ENCODE data around the gene AMOTL1. TPM values are rescaled to one million over a fixed set of nuclear protein-coding genes. Genes with fewer than 3 reads are reported as not detected.

AMOTL1 gene
- total and polyA plus RNA-seq, 2 of the 8 experiments (the other 6 are each of a cell fraction or from before 2014, with no cell fraction given) = 9.0 to 27.6 TPM

DNA sequence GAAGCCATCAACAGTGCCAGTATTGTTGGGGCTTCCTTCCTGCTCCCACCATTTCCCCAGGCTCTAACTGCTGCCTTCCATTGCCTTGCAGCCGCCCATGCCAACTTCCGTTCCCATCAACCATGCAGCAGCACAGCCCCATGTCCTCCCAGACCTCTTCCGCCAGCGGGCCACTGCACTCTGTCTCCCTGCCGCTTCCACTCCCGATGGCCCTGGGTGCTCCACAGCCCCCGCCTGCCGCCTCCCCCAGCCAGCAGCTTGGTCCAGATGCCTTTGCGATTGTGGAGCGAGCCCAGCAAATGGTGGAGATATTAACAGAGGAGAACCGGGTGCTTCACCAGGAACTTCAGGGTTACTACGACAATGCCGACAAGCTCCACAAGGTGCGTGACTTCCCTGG lies 53.3 kb downstream of the AMOTL1 start:
- Histone ChIP-seq H4K8ac (ENCODE audit: extremely low read depth, insufficient read depth, low read length) (no peak overlapping the region), H3K36me3 (ENCODE audit: control insufficient read depth in 2 of 4, insufficient read depth in 4 of 4, low read length in 3 of 4) (peaks cover 0 to 28% (median 3%) of the 10 kb centered on the region in 4 experiments; a peak in 6 of 8 replicates)
- TF ChIP-seq SIN3A (conservative IDR thresholded peaks at IDR 0.05 in 1 of 2, IDR thresholded peaks at IDR 0.05 in 1 of 2; ENCODE audit: low read depth in 1 of 2, low read length in 2 of 2) (no peak), TAF7 (optimal IDR thresholded peaks at IDR 0.05; ENCODE audit: borderline replicate concordance, low read depth, low read length) (no peak), ATF2 (IDR thresholded peaks at IDR 0.05; ENCODE audit: low read length) (no peak), POLR2A (IDR thresholded peaks at IDR 0.05; ENCODE audit: control extremely low read depth in 1 of 2, low read depth in 2 of 2, low read length in 2 of 2) (no peak), KDM1A (IDR thresholded peaks at IDR 0.05; ENCODE audit: borderline replicate concordance, low read length) (no peak), EGR1 (IDR thresholded peaks at IDR 0.05; ENCODE audit: borderline replicate concordance, low read depth, low read length) (no peak), BACH1 (IDR thresholded peaks at IDR 0.05; ENCODE audit: low read length) (no peak), RNF2 (IDR thresholded peaks at IDR 0.05; ENCODE audit: borderline replicate concordance, low read depth, low read length, missing control alignments, poor library complexity, severe bottlenecking) (no peak), SP1 (IDR thresholded peaks at IDR 0.05; ENCODE audit: low read depth, low read length) (no peak), RFX5 (IDR thresholded peaks at IDR 0.05; ENCODE audit: borderline replicate concordance, low read depth, low read length) (no peak)
- TF ChIP-seq, protein P1, sequence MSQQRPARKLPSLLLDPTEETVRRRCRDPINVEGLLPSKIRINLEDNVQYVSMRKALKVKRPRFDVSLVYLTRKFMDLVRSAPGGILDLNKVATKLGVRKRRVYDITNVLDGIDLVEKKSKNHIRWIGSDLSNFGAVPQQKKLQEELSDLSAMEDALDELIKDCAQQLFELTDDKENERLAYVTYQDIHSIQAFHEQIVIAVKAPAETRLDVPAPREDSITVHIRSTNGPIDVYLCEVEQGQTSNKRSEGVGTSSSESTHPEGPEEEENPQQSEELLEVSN (IDR thresholded peaks at IDR 0.05) = no peak

More for the DNA sequence above, 53.3 kb downstream of the AMOTL1 start:
- CTCF ChIA-PET (ENCODE audit: partially characterized antibody) = interaction anchor here (1.0 to 1.5 kb wide), 3 partner anchors 9 to 35 kb away, joined by 3 read pairs; no protein-coding TSS in a partner anchor
- H3K4ac ChIP-seq (replicated peaks; ENCODE audit: insufficient read length, low read depth, low read length) = no peak overlapping the region
- H3K4me3 ChIP-seq (ENCODE audit: extremely low read depth in 1 of 4, insufficient read depth in 2 of 4, low read depth in 3 of 4, low read length in 4 of 4) = no peak overlapping the region
- no peak overlapping the region for H4K91ac ChIP-seq (replicated peaks; ENCODE audit: insufficient read length, low read length)
- WGBS, 2 experiments (ENCODE audit: extremely low coverage in 1 of 2, insufficient coverage in 1 of 2, insufficient read length in 1 of 2, insufficient replicate concordance in 2 of 2, low coverage in 1 of 2, low lambda C conversion rate in 2 of 2, missing lambda C conversion rate in 1 of 2) = 95% methylated on average over 14 of the region's 14 CpGs; no CpG with 5 or more reads in 1 of the 2 experiments
- peaks cover 10 to 11% of the 10 kb centered on the region in 2 experiments for H3K9me3 ChIP-seq (ENCODE audit: insufficient read depth in 2 of 2, low read depth in 1 of 2, low read length in 1 of 2)
- H2BK5ac ChIP-seq (ENCODE audit: low read depth, low read length) = no peak overlapping the region
- H3K4me1 ChIP-seq (replicated peaks in 1 of 4; ENCODE audit: control insufficient read depth in 3 of 4, insufficient read depth in 4 of 4, low read length in 3 of 4) = peaks cover 0 to 5% (median 0%) of the 10 kb centered on the region in 4 experiments; a peak in 2 of 7 replicates
- no peak overlapping the region for H3K9ac ChIP-seq (replicated peaks in 1 of 4; ENCODE audit: extremely low read depth in 1 of 4, low read depth in 3 of 4, low read length in 3 of 4)
- no peak overlapping the region for H3K14ac ChIP-seq (ENCODE audit: insufficient read length)
- H2AFZ ChIP-seq (ENCODE audit: low read length) = no peak overlapping the region
- no peak overlapping the region for H3K56ac ChIP-seq (replicated peaks; ENCODE audit: insufficient read length, low read depth, low read length)
- no peak overlapping the region for H2BK12ac ChIP-seq (ENCODE audit: low read depth, low read length)
- FAIRE-seq (no peak), DNase-seq (ENCODE audit: low read depth in 1 of 2, low spot score in 2 of 2) (no peak)
- no peak overlapping the region for H2BK20ac ChIP-seq (ENCODE audit: low read length)
- no peak overlapping the region for H3K23ac ChIP-seq (ENCODE audit: insufficient read length)
- H3K4me2 ChIP-seq (ENCODE audit: insufficient read depth in 1 of 2, low read depth in 2 of 2, low read length in 2 of 2) = no peak overlapping the region
- no peak overlapping the region for H3K27ac ChIP-seq (ENCODE audit: low read depth, low read length)
- no peaks in the 10 kb centered on the region for H3K79me1 ChIP-seq (ENCODE audit: low read depth, low read length)
- H3K18ac ChIP-seq (ENCODE audit: extremely low read depth, low read length) = no peak overlapping the region
- no peaks in the 10 kb centered on the region for H3K79me2 ChIP-seq (ENCODE audit: control insufficient read depth in 1 of 2, insufficient read depth in 2 of 2, low read length in 2 of 2)
- H4K5ac ChIP-seq (ENCODE audit: insufficient read length, low read depth, low read length) = no peak overlapping the region
- H3K27me3 ChIP-seq (replicated peaks in 1 of 4; ENCODE audit: control insufficient read depth in 3 of 4, extremely low read depth in 1 of 4, insufficient read depth in 3 of 4, low read length in 3 of 4) = no peaks in the 10 kb centered on the region
- no peaks in the 10 kb centered on the region for H4K20me1 ChIP-seq (replicated peaks in 1 of 2; ENCODE audit: control insufficient read depth in 1 of 2, insufficient read depth in 2 of 2, low read length in 2 of 2)
- no peaks in the 10 kb centered on the region for H3K23me2 ChIP-seq (ENCODE audit: low read depth, low read length)
- no peak overlapping the region for H2AK5ac ChIP-seq (ENCODE audit: low read depth, low read length)
- H2BK120ac ChIP-seq (replicated peaks; ENCODE audit: low read depth, low read length) = no peak overlapping the region
- POLR2A ChIA-PET (ENCODE audit: partially characterized antibody) = no interaction called here
- H2BK15ac ChIP-seq (ENCODE audit: low read length) = no peak overlapping the region
